Skeletal muscle tissue (tissue), 4 donors: ENCODE data around the gene CNTNAP2. TPM values are rescaled to one million over a fixed set of nuclear protein-coding genes. Genes with fewer than 3 reads are reported as not detected.

ENCODE experiments used
- H3K27ac ChIP-seq: one replicate; pipeline ENCODE4 v1.7.0; 2013; ENCODE audit warnings: mild to moderate bottlenecking, low read depth, low read length, inconsistent platforms
- H3K27me3 ChIP-seq, 3 donors: one replicate each; pipeline ENCODE4 v1.7.0; 2013; ENCODE audit warnings: low read length in 3 of 3; ENCODE audit not compliant: control insufficient read depth in 3 of 3, insufficient read depth in 3 of 3
- H3K36me3 ChIP-seq, 3 donors: one replicate each; pipeline ENCODE4 v1.7.0; 2013; ENCODE audit warnings: low read length in 3 of 3; ENCODE audit not compliant: control insufficient read depth in 3 of 3, insufficient read depth in 3 of 3
- H3K4me1 ChIP-seq, 3 donors: one replicate each; pipeline ENCODE4 v1.7.0; 2013; ENCODE audit warnings: low read length in 3 of 3, mild to moderate bottlenecking in 3 of 3; ENCODE audit not compliant: control insufficient read depth in 3 of 3, insufficient read depth in 3 of 3
- H3K4me3 ChIP-seq, 3 donors: one replicate each; pipeline ENCODE4 v1.7.0; 2013; ENCODE audit warnings: low read length in 3 of 3
- H3K9ac ChIP-seq, 3 donors: one replicate each; pipeline ENCODE4 v1.7.0; 2013; ENCODE audit warnings: low read length in 3 of 3, mild to moderate bottlenecking in 3 of 3, moderate library complexity in 2 of 3, low read depth in 1 of 3
- H3K9me3 ChIP-seq, 3 donors: one replicate each; pipeline ENCODE4 v1.7.0; 2013; ENCODE audit warnings: low read length in 3 of 3; ENCODE audit not compliant: control insufficient read depth in 3 of 3
- total RNA-seq: library from RNA; depleted of rRNA; stranded (reverse); fragments of >200 nt; gene quantifications from one replicate; pipeline ENCODE4 v1.2.3, GENCODE V29; 2014
- donor health status: Osteomylitis.

CNTNAP2 gene
- total RNA-seq, 1 donor from 2014 or later, result 14.1 TPM

- Histone ChIP-seq H3K9me3 (no peaks in the 10 kb centered on the region), H3K36me3 (no peaks in the 10 kb centered on the region), H3K27me3 (peaks cover 0 to 2% (median 0%) of the 10 kb centered on the region in 3 donors), H3K9ac (no peak overlapping the region), H3K4me1 (no peaks in the 10 kb centered on the region), H3K4me3 (no peak overlapping the region), H3K27ac (no peak overlapping the region)
Measured at GRCh38 chr7:148035950-148036349, 1919.3 kb downstream of the CNTNAP2 start.

GRCh38 chr7:148037044-148037443, 1920.4 kb downstream of the CNTNAP2 start:
- Histone ChIP-seq H3K36me3 (no peaks in the 10 kb centered on the region), H3K9ac (no peak overlapping the region), H3K27ac (no peak overlapping the region), H3K9me3 (no peaks in the 10 kb centered on the region), H3K4me1 (no peaks in the 10 kb centered on the region), H3K4me3 (no peak overlapping the region), H3K27me3 (peaks cover 0 to 2% (median 0%) of the 10 kb centered on the region in 3 donors)

GRCh38 chr7:148041156-148041555, 1924.6 kb downstream of the CNTNAP2 start:
- no peaks in the 10 kb centered on the region for H3K36me3 ChIP-seq
- no peak overlapping the region for H3K9ac ChIP-seq
- H3K27ac ChIP-seq, result no peak overlapping the region
- no peaks in the 10 kb centered on the region for H3K4me1 ChIP-seq
- H3K4me3 ChIP-seq, result no peak overlapping the region
- no peaks in the 10 kb centered on the region for H3K9me3 ChIP-seq
- no peaks in the 10 kb centered on the region for H3K27me3 ChIP-seq

GRCh38 chr7:148042935-148043631, 1926.5 kb downstream of the CNTNAP2 start:
- H3K27me3 ChIP-seq, result no peaks in the 10 kb centered on the region
- no peaks in the 10 kb centered on the region for H3K36me3 ChIP-seq
- no peak overlapping the region for H3K4me3 ChIP-seq
- no peak overlapping the region for H3K9ac ChIP-seq
- H3K27ac ChIP-seq, result no peak overlapping the region
- no peaks in the 10 kb centered on the region for H3K4me1 ChIP-seq
- no peaks in the 10 kb centered on the region for H3K9me3 ChIP-seq

GRCh38 chr7:148044173-148044572, 1927.6 kb downstream of the CNTNAP2 start:
- no peaks in the 10 kb centered on the region for H3K27me3 ChIP-seq
- H3K27ac ChIP-seq, result no peak overlapping the region
- no peak overlapping the region for H3K4me3 ChIP-seq
- no peaks in the 10 kb centered on the region for H3K36me3 ChIP-seq
- no peaks in the 10 kb centered on the region for H3K9me3 ChIP-seq
- H3K9ac ChIP-seq, result no peak overlapping the region
- no peaks in the 10 kb centered on the region for H3K4me1 ChIP-seq

- Histone ChIP-seq H3K9ac (no peak overlapping the region), H3K27me3 (no peaks in the 10 kb centered on the region), H3K4me3 (no peak overlapping the region), H3K4me1 (no peaks in the 10 kb centered on the region), H3K9me3 (no peaks in the 10 kb centered on the region), H3K27ac (no peak overlapping the region), H3K36me3 (no peaks in the 10 kb centered on the region)
Measured at GRCh38 chr7:148045521-148045920, 1928.9 kb downstream of the CNTNAP2 start.

GRCh38 chr7:148049068-148049467, 1932.5 kb downstream of the CNTNAP2 start:
- H3K36me3 ChIP-seq, result no peaks in the 10 kb centered on the region
- no peaks in the 10 kb centered on the region for H3K9me3 ChIP-seq
- no peak overlapping the region for H3K4me3 ChIP-seq
- no peak overlapping the region for H3K9ac ChIP-seq
- H3K27me3 ChIP-seq, result no peaks in the 10 kb centered on the region
- no peaks in the 10 kb centered on the region for H3K4me1 ChIP-seq
- H3K27ac ChIP-seq, result no peak overlapping the region

- Histone ChIP-seq H3K36me3 (no peaks in the 10 kb centered on the region), H3K9ac (no peak overlapping the region), H3K27me3 (no peaks in the 10 kb centered on the region), H3K27ac (no peak overlapping the region), H3K4me1 (no peaks in the 10 kb centered on the region), H3K4me3 (no peak overlapping the region), H3K9me3 (no peaks in the 10 kb centered on the region)
Measured at GRCh38 chr7:148050492-148051158, 1934.0 kb downstream of the CNTNAP2 start.

- Histone ChIP-seq H3K4me1 (no peaks in the 10 kb centered on the region), H3K27ac (no peak overlapping the region), H3K9me3 (no peaks in the 10 kb centered on the region), H3K27me3 (no peaks in the 10 kb centered on the region), H3K9ac (no peak overlapping the region), H3K36me3 (no peaks in the 10 kb centered on the region), H3K4me3 (no peak overlapping the region)
Measured at GRCh38 chr7:148056406-148056805, 1939.8 kb downstream of the CNTNAP2 start.

GRCh38 chr7:148058092-148058491, 1941.5 kb downstream of the CNTNAP2 start:
- no peak overlapping the region for H3K9ac ChIP-seq
- no peaks in the 10 kb centered on the region for H3K9me3 ChIP-seq
- H3K27me3 ChIP-seq, result no peaks in the 10 kb centered on the region
- no peak overlapping the region for H3K27ac ChIP-seq
- H3K4me1 ChIP-seq, result no peaks in the 10 kb centered on the region
- H3K4me3 ChIP-seq, result no peak overlapping the region
- no peaks in the 10 kb centered on the region for H3K36me3 ChIP-seq
